Activated T-cell treated with anti-CD3 and anti-CD28 coated beads, Interleukin-2, amount 50 U/mL, for 48 hours (primary cell): ENCODE data around the gene RMI1.
A peak's percentile ranks its signal among the peaks of the same experiment; 100 is the strongest.
"Not testable (repeated sequence)": the region's sequence is repeated elsewhere in the genome, so short reads cannot be mapped to it uniquely, and the experiment has no call there.

ENCODE experiments used
- DNase-seq, 2 experiments: peaks; one replicate each; pipeline ENCODE4 v3.0.0-alpha.2; 2020

RMI1 gene

DNA sequence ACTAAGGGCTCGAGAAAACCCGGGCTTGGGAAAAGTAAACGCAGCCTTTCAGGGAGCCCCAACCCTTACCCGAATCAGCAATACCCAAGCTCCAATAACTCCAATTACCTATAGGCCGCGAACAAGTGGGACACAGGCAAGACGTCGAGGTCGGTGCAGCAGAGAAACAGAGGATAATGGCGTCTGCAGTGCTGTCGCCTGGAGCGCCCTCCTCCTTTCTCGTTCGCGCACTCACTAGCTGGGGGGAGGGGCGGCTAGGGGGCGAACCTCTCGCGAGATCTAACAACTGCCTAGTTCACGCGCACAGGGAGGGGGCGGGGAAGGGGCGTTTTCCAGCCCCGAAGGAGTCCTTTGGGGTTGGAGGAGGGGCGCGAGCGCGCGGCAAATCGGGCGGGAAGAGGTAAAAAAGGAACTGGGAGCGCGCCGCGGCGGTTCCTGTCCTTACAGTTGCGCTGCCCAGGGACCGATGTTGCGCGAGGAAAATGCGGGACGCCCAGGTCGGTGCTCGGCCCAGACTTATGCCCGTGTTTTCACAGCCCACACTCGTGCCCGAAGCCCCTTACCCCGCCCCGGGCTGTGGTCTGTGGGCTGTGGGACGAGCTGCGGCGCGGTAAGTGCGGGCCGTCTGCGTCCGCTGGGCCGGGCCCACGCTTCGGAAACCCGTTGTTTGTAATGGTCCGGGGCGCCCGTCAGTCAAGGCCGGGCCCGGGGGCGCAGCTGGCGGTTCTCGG is at the start of gene RMI1:
Gene RMI1, plus strand, starts transcription at position 411 of the 731 bp plus-strand sequence. CDS start 20,182 bp downstream, outside the sequence.
- peak; percentile 99 to 100 for DNase-seq

DNA sequence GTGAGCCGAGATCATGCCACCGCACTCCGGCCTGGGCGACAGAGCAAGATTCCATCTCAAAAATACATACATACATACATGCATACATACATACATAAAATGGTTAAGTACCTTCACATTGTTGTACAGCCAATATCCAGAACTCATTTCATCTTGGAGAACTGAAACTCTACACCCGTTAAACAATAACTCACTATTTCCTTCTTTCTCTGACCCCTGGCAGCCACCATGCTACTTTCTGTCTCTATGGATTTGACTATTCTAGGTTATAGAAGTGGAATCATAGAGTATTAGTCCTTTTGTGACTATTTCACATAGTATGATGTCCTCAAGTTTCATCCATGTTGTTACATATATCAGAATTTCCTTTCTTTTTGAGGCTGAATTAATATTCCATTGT is 49.7 kb upstream of the RMI1 start:
- DNase-seq: no peak

DNA sequence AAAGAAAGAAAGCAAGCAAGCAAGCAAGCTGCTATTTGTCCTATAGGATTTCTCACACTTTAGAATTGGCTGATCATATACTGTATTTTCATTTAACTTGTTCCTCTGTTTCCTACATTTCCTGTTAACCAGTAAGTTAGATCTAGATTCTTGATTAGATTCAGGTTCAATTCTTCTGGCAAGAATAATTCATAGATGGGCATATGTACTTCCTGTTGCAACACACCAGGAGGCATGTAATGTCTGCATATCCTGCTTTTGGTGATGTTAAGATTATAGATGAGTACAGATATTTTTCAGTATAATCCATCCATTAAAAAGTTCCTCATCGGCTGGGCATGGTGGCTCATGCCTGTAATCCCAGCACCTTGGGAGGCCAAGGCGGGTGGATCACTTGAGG is 48.6 kb upstream of the RMI1 start:
- no peak for DNase-seq

DNA sequence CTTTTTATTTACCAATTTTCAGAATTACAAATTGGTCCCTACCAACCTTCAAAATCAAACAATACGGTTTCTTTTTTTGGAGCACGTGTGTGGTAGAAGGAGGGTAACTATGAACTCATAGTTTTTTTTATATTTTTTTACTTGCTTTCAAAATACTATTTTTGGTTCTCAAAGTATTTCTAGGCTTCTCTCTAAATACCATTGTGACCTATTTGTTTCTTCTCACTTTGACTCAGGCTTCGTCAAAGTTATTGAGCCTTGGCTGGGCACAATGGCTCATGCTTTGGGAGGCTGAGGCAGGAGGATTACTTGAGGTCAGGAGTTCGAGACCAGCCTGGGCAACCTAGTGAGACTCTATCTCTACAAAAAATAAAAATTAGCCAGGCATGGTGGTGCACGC is 47.8 kb upstream of the RMI1 start:
- DNase-seq: no peak

DNA sequence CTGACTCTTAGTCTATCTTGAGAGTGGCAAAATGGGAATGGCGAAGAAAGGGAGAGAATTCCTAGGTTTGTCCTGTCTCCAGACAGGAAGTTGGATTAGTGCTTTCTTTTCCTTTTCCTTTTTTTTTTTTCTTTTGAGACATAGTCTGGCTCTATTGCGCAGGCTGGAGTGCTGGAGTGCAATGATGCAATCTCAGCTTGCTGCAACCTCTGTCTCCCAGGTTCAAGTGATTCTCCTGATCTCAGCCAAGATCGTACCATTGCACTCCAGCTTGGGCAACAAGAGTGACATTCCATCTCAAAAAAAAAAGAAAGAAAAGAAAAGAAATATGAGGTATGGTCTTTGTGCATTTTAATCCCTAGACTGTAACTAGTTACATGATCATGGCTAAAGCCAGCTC is 46.8 kb upstream of the RMI1 start:
- DNase-seq: no peak

DNA sequence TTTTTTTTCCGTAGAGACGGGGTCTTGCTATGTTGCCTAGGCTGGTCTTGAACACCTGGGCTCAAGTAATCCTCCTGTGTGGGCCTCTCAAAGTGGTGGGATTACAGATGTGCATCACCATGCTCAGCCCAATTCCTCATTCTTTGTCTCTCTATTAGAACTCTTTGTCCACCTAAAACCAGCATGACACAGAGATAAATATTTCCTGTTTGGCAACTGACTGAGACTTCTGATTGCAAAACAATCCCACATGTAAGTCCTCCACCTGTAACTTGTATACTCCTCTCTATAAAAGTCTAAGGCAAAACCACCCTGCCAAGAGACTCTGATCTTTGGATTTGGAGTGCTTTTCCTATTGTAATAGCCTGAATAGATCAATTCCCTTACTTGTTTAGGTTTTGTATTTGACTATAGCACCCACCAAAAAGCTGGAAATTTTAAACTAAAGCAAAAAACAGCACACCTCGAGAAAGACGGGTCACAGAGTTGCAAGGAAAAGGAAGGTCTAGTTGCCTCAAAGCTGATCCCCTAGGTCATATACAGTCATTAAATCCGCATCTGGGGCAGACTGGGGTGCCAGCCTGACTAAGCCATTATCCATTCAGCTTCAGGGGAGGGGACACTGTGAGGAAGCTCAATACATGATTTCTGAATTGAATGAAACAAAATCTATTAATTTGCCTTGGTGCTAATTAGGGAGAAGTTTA is 45.9 kb upstream of the RMI1 start:
- DNase-seq: no peak

DNA sequence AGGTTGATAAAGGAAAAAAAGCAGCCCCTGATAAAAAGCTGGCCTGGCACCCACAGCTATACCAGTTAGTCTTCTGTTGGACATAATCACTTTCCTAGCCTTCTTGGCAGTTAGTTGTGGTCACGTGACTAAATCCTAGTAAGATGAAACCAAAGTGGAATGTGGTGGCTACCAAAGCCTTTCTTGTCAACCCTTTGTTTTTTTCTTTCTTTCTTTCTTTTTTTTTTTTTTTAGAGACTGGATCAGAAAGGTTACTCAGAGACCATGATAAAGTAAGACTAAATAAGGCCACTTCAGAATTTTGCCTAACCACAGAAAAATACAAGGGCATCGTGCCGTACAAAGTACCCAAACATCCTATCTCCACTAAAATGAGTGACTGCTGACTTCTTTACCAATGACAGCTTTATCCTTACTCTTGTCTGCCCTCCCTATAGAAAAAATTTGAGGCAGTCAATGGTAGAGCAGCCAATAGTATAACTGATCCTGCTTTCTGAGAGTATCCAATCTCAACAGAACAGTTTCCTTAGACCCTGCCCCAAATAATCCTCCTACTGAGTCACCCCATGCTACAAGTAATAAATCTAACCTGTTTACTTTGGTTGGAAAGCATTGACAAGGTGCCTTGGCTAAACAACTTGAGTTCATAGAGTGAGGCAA is 45.2 kb upstream of the RMI1 start:
- DNase-seq: no peak

DNA sequence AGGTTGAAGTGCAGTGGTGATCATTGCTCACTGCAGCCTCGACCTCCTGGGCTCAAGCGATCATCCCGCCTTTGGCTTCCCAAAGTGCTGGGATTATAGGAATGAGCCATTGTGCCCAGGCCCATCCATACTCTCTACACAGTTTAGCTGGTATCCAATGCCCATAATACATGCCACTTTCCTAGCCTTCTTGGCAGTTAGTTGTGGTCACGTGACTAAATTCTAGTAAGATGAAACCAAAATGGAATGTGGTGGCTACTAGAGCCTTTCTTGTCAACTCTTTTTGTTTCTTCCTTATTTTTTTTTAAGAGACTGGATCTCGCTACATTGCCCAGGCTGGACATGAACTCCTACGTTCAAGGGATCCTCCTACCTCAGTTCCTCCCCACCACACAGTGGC is 44.1 kb upstream of the RMI1 start:
- DNase-seq: no peak

DNA sequence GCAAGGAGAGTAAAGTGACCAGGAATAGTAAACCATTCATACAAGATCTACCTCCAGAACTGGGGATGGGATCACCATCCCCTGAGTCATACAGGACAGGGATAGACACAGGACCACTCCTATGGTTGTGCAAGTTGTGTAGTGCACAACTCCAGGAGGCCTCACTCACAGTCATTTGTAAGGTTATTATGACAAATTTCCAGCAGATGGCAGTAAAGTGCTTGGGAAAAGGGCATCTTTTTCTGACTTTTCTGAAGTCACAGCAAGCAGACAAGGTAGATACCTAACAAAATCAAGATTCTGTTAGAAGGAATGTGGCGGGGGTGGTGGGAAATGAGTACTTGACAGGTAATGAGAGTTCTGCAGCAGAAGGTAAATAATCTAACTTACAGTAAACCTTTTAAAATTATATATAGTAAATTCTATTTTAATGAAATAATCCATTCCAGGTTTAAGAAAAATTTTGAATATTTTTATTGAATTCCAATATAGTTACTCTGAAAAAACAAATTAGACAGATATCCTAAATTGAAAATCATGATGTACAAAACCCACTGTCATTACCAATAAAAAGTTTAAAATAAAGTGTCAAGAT is 42.6 kb upstream of the RMI1 start:
- peak in 1 of 2 experiments; percentile 29 for DNase-seq

DNA sequence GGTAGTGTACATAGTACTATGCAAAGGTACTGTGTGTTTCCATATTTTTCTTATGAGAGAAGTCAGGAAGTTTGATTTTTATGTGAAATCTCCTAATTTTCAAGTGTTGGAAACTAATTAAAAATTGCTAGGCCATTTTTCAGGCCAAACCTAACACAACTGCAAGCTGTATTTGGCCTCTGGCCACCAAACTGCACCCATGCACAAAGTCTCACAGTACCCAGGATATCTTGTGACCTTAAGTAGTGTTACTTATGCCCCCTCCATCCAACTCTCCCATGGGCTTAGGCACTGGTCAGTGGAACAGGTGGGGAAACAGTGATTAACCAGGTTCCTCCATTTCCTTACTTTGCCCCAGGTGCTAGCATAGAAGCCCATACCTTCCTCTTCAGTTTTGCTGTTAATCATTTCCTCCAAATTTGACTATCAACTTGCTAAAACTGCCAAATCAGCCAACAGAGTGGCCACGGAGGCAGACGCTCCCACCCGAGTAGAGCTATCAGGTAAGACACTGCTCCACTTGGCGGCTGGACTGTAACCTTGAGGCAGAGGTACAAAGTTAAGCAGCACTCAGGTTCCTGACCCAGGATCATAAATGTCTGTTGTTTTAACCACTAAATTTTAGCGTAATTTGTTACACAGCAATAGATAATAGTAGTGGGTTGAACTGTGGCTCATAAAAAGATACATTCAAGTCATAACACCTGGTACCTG is 39.9 kb upstream of the RMI1 start:
- no peak for DNase-seq

DNA sequence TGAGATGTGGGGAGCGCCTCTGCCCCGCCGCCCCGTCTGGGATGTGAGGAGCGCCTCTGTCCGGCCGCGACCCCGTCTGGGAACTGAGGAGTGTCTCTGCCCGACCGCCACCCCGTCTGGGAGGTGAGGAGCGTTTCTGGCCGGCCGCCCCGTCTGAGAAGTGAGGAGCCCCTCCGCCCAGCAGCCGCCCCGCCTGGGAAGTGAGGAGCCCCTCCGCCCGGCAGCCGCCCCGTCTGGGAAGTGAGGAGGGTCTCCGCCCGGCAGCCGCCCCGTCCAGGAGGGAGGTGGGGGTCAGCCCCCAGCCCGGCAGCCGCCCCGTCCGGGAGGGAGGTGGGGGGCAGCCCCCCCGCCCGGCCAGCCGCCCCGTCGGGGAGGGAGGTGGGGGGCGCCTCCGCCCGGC is 32.5 kb upstream of the RMI1 start:
- not testable (repeated sequence) for DNase-seq

DNA sequence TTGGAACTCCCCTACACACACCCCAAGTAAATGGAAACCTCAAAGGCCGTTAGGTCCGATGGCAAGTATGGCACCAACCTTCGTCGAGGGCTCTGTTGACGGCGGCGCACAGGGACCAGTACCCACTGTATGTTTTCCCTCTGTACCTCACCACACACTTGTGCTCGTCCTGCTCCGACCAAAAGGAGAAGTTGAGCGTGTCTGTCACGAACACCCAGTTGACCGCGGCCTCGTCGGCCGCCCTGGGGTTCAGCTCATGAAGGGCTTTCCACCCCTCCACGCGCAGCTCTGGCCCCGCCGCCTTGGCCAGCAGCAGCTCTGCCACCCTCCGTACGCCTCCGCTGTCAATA is 24.5 kb upstream of the RMI1 start:
- peak; percentile 60 to 65 for DNase-seq

DNA sequence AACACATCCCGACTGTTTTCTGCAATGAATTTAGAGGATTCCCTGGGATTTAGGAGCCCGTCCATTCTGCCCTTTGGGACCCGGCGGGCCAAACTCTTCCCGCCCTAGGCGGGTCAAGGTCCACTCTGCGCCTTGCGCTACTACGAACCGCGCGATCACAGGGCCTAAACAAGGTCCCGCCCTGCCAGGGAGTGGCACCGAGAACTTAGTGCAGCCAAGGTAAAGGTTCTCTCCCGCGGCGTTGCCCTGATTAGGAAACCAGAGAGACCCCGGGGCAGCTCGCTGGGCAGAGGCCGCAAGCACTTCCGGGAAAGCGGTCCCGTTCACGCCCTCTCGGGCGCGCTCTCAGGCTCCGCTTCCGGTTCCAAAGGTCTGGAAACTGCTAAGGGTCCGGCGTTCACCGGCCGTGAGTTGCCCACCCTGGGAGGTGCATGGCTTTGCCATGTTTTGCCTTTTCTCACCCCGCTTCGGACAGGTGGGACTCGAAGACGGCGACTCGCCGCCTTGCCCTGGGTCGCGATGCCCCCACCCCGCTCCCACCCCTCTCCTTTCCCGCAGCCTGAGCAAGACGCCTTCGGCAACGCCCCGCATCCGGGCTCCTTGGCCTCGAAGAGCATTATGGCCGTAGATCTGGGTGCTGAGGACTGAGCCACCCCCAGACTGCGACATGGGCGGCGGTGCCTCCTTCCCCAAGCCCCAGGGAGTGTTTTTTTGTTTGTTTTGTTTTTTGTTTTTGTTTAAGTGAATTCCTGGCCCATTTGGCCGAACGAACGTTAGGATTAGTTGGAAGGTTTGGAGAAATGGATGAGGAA is 24.0 kb upstream of the RMI1 start:
- DNase-seq: peak; percentile 80 to 83

DNA sequence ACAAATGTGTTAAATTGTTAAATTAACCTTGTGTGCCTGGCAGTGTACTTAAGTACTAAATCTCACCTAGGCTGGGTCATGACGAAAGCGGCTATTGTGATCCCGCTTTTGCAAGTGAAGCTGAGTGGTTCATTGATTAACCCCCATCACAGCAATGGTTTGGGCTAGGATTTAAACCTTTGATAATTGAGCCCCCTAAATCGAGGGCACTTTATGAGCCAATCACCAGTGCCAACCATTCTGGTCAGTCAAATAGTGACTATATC is 23.4 kb upstream of the RMI1 start:
- no peak for DNase-seq

DNA sequence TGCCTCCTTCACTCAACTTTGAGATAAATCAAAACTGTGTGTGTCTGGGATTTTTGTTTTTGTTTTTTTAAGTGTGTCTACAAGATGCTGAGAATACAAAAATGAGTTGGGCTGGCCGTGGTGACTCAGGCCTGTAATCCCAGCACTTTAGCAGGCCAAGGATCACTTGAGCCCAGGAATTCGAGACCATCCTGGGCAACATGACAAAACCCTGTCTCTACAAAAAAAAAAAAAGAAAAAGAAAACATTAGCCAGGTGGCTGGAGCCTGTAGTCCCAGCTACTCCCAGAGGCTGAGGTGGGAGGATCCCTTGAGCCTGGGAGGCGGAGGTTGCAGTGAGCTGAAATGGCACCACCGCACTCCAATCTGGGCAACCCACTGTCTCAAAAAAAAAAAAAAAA is 21.5 kb upstream of the RMI1 start:
- no peak for DNase-seq

DNA sequence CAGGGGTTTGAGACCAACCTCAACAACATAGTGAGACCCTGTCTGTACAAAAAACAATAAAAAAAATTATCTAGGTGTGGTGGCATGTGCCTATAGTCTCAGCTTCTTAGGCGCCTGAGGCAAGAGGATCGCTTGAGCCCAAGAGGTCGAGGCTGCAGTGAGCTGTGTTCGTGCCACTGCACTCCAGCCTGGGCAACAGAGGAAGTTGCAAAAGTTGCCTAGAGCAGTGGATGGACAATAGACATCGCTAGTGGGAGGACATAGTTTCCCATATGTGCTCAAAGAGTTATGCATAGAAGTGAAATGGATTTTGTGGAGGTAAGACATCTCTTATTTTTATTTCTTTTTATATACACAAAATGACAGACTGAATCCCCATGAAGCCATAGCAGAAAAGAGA is 19.6 kb upstream of the RMI1 start:
- DNase-seq: no peak

DNA sequence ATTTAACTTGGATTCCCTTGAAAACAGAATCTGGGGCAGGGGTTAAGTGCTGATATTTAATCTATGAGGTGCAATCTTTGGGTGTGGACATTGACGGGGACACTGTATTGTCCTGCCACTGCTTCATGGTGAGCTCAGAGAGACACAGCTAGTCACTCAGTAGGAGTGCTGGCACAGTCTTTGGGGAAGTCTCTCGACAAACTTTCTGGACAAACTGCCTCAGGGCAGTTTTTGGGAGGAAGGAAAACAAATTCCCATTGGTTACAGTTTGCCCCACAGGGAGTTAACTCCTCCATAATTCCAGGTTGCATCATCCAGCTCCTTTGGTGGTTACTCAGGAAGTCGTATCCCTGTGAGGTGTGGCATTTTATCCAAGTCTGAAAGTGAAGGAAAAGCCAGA is 18.4 kb upstream of the RMI1 start:
- no peak for DNase-seq

DNA sequence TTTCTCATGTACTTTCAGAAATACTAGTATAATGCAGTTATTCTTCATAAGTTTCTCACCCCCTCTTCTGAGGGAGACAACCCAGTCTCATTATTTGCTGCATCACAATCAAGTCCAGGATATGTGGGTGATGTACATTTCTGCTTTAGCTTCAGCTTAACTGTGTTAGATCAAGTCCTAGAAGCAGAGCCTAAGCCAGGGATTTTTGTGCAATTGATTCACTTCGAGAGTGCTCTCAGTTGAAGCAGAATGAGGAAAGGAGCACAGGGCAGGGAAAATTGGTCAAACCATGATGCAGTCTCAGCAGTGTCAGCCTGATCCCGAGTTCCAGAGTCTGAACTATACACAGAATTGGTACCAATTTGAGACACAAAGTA is 15.6 kb upstream of the RMI1 start:
- no peak for DNase-seq

DNA sequence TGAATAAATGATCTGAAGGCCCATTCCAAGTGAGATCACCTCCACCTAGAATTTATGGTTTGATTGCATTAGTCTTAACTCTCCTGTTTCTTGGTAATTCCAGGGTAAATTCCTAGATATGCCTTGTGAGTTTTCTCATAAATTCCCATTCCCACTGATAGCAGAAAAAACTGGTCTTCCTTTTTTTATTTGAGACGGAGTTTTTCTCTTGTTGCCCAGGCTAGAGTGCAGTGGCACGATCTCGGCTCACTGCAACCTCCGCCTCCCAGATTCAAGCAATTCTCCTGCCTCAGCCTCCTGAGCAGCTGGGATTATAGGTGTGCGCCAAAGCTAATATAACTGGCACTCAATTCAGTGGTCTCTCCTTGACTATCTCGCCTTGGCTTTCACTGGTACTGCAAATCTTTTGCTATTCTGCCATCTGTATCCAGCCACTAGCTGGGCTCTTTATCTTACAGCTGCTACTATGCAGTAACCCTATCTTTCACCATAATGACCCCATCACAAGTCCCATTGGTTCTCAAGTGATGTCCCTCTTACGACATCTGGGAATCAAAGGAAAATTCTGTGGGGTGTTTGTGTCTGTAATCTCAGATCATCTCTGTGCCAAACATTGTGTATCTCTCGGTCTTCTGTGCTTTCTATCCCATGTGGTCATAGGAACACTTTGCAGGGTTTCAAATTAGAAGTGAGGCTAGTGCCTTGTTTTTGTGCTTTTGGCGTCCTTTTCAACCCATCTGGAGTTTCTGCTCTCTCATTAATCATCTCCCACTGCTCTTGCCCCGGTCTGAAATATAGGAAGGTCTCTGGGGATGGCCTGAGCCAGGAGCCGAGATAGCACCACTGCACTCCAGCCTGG is 15.0 kb upstream of the RMI1 start:
- DNase-seq: no peak

DNA sequence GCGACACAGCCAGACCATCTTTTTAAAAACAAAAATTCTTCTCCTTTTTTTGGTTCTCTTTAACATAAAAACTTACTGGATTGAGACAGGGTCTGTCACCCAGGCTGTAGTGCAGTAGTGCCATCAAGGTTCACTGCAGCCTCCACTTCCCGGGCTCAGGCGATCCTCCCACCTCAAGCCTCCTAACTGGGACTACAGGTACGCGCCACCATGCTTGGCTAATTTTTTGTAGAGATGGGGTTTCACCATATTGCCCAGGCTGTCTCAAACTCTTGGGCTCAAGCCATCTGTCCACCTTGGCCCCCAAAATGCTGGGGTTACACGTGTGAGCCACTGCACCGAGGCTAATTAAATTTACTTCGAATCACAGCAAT is 14.4 kb upstream of the RMI1 start:
- DNase-seq: no peak

DNA sequence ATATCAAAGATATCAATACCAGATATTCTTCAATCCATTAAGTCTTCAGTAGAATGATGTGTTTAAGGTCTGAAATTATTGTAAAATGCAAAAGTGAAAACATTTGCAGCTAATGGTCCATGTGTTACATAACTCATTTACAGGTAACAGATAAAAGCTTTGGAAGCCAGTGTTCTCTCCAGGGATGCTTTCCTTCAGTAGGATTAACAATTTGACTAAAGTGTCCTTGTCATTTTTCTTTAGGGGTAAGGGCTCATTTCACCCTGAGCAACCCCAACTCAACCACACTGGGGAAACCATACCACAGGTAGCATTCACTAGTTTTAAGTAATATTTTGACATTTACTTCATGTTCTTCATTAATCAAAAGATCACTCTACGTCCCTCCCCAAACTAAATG is 13.5 kb upstream of the RMI1 start:
- no peak for DNase-seq

DNA sequence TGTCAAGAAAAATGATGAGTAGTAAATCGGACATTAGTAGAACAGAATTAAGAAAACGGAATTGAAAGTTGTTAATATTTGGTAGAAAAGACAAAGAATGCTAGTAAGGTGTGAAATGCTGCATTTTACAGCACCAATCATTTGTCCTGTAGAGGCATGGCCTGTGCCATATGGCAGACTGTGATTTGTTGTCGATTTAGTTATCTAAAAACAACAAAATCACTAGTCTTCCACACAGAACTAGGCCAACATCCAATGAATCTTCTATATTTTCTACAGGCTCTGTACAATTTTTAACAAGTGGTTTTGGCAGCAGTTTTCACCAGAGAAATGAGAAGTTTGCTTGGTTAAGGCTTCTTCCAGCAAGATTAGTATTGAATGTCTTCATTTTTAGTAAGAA is 11.0 kb upstream of the RMI1 start:
- no peak for DNase-seq
